WI38 (cell line): ENCODE data around the gene NDUFAF2.
"Not testable (repeated sequence)": the region's sequence is repeated elsewhere in the genome, so short reads cannot be mapped to it uniquely, and the experiment has no call there.

Experiments
- H3K4me3 ChIP-seq: 2 replicates; pipeline ENCODE4 v1.5.1; 2011; ENCODE audit warnings: low read depth, mild to moderate bottlenecking, control low read depth, low read length
- CTCF ChIP-seq: IDR thresholded peaks from 2 replicates; pipeline ENCODE4 v1.5.1; 2012; ENCODE audit warnings: low read depth, mild to moderate bottlenecking, control low read depth, low read length

Gene NDUFAF2

GRCh38 chr5:60960591-60960990 lies 15.6 kb downstream of the NDUFAF2 start:
- peak; percentile 39; the same call in 1 of the 2 replicates for TF ChIP-seq CTCF
- no peak overlapping the region for H3K4me3 ChIP-seq

GRCh38 chr5:60961685-60962084 lies 16.7 kb downstream of the NDUFAF2 start:
- no peak for TF ChIP-seq CTCF

GRCh38 chr5:60972231-60972630 lies 27.2 kb downstream of the NDUFAF2 start:
- no peak overlapping the region for H3K4me3 ChIP-seq
- TF ChIP-seq CTCF = no peak

More at GRCh38 chr5:60961685-60962084, 16.7 kb downstream of the NDUFAF2 start:
- H3K4me3 ChIP-seq = no peak overlapping the region

- no peak overlapping the region for H3K4me3 ChIP-seq
- TF ChIP-seq CTCF = no peak
These were observed 33.1 kb downstream of the NDUFAF2 start for GRCh38 chr5:60977956-60978737.

- no peak for TF ChIP-seq CTCF
- H3K4me3 ChIP-seq = no peak overlapping the region
These were observed 34.0 kb downstream of the NDUFAF2 start for GRCh38 chr5:60978968-60979367.

GRCh38 chr5:60980511-60980910 lies 35.5 kb downstream of the NDUFAF2 start:
- TF ChIP-seq CTCF = no peak
- no peak overlapping the region for H3K4me3 ChIP-seq

- H3K4me3 ChIP-seq = not testable (repeated sequence)
These were observed 37.1 kb downstream of the NDUFAF2 start for GRCh38 chr5:60982127-60982526.

GRCh38 chr5:60989790-60990189 lies 44.8 kb downstream of the NDUFAF2 start:
- TF ChIP-seq CTCF = no peak

More at GRCh38 chr5:60989790-60990189, 44.8 kb downstream of the NDUFAF2 start:
- no peak overlapping the region for H3K4me3 ChIP-seq
